RWPE1 (cell line): ENCODE data around the gene HMGN4.
"Not testable (repeated sequence)": the region's sequence is repeated elsewhere in the genome, so short reads cannot be mapped to it uniquely, and the experiment has no call there.

ENCODE experiments used
- CTCF ChIA-PET: fragments of 350-600 bp; sonication (Branson Sonifier 250); formaldehyde crosslinking; extraction: SDS; loops from one replicate; lab custom pipeline; 2021; lab: Yijun Ruan, JAX
- POLR2A ChIA-PET: fragments of 400-600 bp; formaldehyde crosslinking; extraction: SDS; loops from one replicate; lab custom pipeline; 2020; ENCODE audit warnings: antibody characterized with exemption; ENCODE audit not compliant: low non-redundant PET; lab: Yijun Ruan, JAX
- DNase-seq: peaks from one replicate; pipeline ENCODE4 v3.0.0; 2012; ENCODE audit warnings: low spot score
- H3K27ac ChIP-seq: fragments of 450-650 bp; 2 replicates; pipeline ENCODE4 v1.5.1; 2017
- CTCF ChIP-seq: fragments of 450-650 bp; conservative IDR thresholded peaks from 2 replicates; pipeline ENCODE4 v1.5.1; 2017; ENCODE audit warnings: low read depth, mild to moderate bottlenecking

HMGN4 gene

GRCh38 chr6:26545627-26546026 is 7.5 kb downstream of the HMGN4 start:
- POLR2A ChIA-PET: no interaction called here
- CTCF ChIA-PET: interaction anchor here (0.7 kb wide), 1 partner anchor 71 kb away, joined by 3 read pairs; no protein-coding TSS in a partner anchor
- H3K27ac ChIP-seq: no peak overlapping the region
- no peak for TF ChIP-seq CTCF
- DNase-seq: no peak

- H3K27ac ChIP-seq, DNase-seq, CTCF ChIA-PET, POLR2A ChIA-PET: not testable (repeated sequence)
Measured at GRCh38 chr6:26547363-26547762, 9.2 kb downstream of the HMGN4 start.

- POLR2A ChIA-PET: no interaction called here
- H3K27ac ChIP-seq: peak overlapping the region; percentile 45
- TF ChIP-seq CTCF: no peak
- CTCF ChIA-PET: no interaction called here
- DNase-seq: peak; percentile 46
Measured at GRCh38 chr6:26550250-26550993, 12.3 kb downstream of the HMGN4 start.

- POLR2A ChIA-PET: no interaction called here
- TF ChIP-seq CTCF: no peak
- CTCF ChIA-PET: interaction anchor here (0.6 to 0.7 kb wide), 2 partner anchors 19 to 226 kb away, joined by 3 read pairs; no protein-coding TSS in a partner anchor
- no peak overlapping the region for H3K27ac ChIP-seq
- no peak for DNase-seq
Measured at GRCh38 chr6:26552205-26552604, 14.0 kb downstream of the HMGN4 start.

GRCh38 chr6:26552640-26553188 is 14.5 kb downstream of the HMGN4 start:
- ChIA-PET POLR2A (no interaction called here), CTCF (interaction anchor here (0.6 kb wide), 1 partner anchor 226 kb away, joined by 3 read pairs; no protein-coding TSS in a partner anchor)
- DNase-seq: no peak
- no peak overlapping the region for H3K27ac ChIP-seq
- no peak for TF ChIP-seq CTCF

- ChIA-PET CTCF (no interaction called here), POLR2A (no interaction called here)
- no peak overlapping the region for H3K27ac ChIP-seq
- no peak for DNase-seq
- TF ChIP-seq CTCF: no peak
Measured at GRCh38 chr6:26553264-26553634, 15.1 kb downstream of the HMGN4 start.
